ENCODE data around the gene CDKAL1.

The CDKAL1 gene

DNA sequence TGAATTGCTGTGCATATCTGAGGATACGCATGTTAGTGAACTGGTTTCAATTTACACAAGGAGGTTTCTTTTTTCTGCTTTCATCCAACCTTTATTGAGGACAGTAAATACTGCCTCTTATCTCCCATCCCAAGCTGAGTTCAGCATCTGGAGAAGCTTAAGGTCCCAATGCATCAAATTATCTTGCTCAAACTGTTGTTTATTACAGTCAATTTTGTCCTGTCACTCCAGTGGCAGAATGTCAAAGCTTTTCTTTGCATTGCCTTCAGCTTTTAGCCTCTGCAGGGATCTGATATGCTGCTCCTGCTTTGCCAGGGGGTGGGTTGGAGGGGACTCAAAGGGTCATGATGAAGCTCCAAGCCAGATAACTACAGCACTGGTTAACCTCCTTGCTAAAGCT is 623.9 kb downstream of the CDKAL1 start:
- DNase-seq: no peak

DNA sequence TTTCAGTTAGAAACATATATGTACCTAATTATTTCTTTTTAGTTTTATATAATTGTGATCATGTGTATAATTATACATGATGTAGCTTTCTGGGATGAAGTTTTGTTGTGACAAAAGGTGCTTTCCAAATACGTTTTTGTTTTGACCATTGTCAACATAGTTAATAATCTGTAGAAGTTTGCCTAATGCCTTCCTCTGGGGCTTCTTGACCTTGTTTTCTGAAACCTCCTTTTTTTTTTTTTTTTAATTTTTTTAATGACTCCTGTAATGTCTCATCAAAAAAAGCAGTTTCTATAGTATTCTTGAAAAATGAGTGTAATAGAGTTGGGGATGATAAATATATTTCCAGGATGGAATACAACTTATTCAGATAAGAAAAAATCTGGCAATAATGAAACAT is 624.6 kb downstream of the CDKAL1 start:
- DNase-seq: no peak

DNA sequence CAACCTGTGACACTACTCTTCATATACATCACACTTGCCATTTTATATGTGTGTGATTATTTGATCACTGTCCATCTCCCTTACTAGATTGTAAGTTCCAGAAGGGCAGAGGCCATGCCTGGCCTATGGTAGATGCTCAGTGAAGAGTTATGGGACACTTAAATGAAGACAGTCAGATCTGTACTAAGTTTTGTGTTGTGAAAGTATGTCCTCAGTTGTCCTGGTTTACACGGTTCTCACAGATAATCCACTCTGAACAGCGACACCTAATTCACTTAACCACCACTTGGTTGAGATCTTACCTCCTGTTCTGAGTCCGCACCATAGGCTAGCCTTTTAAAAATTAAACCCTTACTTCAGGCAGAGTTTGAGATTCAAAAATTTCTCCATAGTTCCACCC is 625.2 kb downstream of the CDKAL1 start:
- DNase-seq: no peak

DNA sequence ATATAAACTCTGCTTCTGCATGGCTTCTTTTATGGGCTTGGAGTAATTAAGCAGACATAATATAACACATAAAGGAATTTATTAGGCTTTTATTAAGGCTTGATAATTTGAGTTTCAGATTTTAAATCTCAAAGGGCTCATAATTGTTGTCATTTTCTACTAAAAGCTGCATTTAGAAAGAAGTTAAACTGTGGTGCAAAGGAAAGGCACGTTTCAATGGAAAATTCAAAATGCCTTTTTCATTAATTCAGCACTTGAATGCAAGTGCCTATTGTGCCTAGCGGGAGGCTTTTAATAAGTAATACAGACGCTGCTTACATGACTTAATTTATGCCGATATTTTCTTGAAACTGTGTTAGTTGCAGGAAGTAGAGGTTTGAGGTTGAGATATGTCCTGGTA is 627.5 kb downstream of the CDKAL1 start:
- no peak for DNase-seq

DNA sequence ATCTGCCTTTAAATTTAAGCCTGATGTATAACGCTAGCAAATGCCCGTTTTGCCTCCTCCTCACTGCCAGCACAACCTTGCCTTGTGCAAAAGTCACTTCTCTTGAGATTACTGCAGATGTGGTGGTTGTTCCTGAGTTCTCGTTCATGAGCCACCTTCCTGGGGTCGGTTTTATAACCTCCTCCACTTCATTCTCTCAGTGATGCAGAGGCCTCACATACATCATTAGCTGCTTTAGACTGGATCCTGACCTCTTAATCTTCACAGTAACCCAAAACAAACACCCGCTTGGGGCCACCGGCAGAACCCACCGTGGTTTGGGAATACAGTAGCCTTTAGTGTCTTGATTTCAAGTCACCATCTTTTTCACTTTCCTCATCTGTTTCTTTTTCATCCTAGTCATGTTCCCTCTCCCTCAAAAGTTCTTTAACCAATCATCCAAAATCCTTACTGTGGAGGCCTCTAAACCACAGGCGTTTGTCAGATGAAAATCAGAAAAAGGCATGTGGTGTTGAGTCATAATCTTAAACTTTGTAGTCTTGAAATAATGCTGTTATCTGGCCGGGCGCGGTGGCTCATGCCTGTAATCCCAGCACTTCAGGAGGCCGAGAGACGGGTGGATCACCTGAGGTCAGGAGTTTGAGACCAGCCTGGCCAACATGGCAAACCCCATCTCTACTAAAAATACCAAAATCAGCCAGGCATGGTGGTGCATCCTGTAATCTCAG is 629.0 kb downstream of the CDKAL1 start:
- DNase-seq: no peak

DNA sequence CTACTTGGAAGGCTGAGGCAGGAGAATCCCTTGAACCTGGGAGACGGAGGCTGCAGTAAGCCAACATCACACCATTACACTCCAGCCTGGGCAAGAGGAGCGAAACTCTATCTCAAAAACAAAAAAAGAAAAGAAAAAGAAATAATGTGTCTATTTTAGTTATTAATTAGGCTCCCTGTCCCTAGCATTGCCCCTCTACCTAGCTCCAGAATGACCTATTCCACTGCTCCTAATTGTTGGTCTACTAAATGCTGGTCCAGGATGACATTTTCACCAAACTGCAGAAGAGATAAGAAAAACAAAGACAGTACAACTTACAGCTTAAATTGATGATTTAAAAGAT is 629.6 kb downstream of the CDKAL1 start:
- DNase-seq: no peak

DNA sequence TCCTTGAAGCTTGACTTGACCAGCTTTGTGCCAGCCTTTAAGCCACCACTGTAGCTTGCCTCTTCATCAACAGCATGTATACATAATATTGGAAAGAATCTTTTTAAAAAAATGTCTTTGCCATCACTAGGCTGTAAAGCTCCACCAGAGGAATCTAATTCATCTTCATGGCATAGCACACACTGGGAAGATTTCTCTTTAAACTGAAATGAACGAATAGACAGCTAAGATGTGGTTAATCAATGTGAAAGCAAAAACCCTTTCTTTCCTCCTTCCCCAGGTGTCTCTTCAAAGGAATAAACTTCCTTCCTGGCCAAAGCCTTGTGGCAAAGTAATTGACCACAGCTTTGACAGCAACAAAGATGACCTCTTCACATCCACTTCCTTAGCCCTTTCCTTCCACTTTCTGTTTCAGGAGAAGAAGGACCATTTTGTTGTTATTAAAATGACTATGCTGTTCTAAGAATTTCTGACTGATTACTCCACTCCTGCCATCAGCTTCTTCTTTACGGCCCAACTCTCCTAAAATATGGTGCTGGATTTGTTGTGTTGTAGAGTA is 630.6 kb downstream of the CDKAL1 start:
- no peak for DNase-seq

DNA sequence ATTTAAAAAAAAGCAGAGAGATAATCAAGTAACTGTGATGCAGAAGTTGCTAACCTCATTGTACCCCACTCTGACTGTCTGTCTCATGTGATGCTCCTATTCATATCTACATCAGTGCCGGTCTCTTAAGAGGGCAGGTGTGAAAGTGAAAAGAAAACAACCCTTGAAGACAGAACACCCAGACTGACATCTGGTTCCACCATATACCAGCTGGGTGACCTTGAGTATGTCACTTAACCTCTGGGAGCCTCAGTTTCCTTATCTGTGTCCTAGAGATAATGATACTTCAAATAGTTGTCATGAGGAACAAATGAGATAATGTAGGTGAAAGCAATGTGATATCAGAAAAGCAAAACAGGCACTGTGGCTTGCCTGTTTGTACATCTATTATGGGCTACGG is 632.5 kb downstream of the CDKAL1 start:
- DNase-seq: no peak

DNA sequence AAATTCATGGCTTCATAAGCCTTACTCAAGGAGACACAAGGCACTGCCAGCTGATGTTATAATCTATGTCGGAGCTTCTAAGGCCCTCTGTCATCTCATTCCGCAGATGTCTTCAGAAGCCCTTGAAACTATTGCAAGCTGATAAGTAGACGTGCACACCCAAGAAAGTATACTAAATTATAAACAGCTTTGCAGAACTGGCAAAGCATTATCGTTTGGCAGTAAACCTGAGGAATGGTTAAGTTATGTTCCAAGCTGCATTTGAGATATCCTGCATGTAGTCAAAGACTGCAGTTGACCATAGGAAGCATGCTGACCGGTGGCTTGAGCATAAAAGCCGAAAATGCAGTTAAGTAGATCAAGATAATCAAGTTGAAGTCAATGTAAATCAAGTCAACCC is 633.5 kb downstream of the CDKAL1 start:
- no peak for DNase-seq

DNA sequence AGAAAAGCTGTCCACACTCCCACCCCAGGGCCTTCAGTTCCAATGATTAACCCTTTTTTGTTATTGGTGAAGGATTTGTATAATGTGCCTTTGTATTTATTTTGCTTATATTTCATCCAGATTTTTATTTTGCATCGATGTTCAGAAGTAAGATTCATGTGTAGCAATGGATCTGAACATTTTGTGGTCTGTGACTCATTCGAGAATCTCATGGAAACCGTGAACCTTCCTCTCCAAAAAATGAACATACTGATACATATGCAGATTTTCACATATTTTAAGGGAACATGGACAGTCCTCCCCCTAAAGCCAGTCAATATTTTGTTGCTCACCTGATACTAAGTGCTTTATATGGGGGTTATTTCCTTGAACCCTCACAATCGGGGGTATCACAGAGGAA is 637.5 kb downstream of the CDKAL1 start:
- no peak for DNase-seq

DNA sequence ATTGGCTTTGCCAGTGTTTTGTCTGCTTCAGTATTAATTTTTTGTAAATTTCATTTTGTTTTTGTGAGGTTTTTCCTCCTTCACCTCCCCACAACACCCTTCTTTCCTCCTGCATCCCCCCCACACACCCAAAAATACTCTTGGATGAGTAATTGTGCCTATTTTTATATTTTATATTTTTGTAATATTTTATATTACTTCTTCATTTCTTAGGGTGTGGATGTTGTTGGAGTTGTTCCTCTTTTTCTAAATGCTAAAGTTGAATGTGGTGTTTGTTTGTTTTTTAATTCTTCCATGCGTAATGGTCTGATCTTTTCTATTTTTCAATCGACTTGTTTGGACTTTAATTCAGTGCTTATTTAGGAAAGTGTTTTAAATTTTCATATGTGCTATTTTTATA is 638.8 kb downstream of the CDKAL1 start:
- DNase-seq: no peak

DNA sequence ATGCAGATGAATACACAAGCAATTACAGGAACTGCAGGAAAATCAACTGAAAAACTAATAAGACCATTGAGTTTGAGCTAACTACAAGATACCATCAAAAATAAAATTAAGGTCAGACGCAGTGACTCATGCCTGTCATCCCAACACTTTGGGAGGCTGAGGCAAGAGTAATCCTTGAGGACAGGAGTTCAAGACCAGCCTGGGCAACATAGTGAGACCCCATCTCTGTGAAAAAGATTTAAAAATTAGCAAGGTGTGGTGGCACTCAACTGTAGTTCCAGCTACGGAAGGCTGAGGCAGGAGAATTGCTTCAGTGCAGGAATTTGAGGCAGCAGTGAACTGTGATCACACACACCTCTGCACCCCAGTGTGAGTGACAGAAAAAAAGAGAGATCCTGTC is 639.4 kb downstream of the CDKAL1 start:
- DNase-seq: no peak

DNA sequence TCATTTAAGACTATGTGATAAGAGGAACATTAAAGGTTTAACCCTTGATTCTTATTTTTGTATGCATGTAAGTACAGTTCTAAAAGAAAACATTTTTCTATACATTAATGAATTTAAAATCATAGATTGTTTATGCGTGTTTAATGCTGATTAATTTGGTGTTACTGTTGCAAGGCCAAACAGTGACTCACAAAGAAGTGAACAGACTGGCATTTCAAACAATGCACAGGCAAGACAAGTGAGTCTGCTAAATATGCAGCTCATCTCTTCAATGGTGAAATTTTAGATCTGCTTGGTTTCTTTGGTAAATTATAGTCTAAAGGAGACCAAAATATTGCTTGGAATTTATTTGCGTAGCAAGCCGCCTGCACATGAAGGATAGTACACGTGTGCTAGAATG is 641.9 kb downstream of the CDKAL1 start:
- no peak for DNase-seq

DNA sequence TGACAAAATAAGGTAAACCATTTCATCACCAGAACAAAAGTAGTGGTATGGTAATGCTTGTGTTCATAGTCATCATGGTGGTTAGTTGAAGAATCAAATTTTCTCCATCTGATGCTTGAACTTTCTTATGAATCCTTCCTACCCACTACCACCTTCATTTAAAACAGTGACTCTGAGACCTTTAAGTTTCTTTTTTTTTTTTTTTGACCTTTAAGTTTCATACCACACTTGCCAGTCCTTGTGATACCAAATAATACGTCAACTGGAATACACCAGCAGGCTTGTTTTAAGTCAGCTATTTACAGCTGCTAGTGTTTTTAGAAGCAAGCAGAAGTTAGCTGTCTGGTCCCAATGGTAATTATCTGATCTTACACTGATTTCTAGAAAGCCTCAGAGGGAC is 645.9 kb downstream of the CDKAL1 start:
- DNase-seq: no peak

DNA sequence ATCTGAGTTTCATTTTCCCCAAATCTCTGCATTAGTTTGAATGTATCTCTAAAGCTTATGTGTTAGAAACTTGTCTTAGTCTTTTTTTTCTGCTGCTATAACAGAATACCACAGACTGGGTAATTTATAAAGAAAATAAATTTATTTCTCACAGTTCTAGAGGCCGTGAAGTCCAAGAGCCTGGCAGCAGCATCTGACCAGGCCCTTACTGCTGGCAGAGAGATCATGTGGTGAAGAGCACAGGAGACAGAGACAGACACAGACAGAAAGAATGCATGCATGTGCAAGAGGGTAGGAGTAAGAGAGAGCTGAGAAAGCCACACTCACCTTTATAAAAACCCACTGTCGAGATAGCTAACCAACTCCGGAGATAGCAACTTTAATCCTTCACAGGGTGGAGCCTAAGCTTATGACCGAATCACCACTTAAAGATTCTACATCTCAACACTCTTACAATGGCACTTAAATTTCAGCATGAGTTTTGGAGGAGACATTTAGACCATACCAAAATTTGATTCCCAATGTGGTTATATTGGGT is 646.6 kb downstream of the CDKAL1 start:
- no peak for DNase-seq

DNA sequence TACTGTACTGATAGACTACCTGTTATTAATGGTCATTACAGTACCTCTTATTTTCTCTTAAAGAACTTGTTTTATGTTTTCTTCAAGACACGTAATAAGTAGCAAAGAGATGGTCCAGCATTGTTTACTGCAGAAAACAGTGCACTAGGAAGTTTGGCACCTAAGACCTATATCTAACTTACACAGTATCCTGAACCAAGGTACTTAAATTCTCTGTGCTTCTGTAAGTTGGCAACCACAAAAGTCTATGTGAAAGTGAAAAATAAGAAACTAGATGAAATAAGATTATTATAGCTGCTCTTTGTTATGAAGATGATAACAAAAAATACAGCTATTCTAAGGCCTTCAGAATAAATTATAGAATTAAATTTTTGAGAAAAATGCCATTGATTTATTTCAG is 647.6 kb downstream of the CDKAL1 start:
- no peak for DNase-seq

DNA sequence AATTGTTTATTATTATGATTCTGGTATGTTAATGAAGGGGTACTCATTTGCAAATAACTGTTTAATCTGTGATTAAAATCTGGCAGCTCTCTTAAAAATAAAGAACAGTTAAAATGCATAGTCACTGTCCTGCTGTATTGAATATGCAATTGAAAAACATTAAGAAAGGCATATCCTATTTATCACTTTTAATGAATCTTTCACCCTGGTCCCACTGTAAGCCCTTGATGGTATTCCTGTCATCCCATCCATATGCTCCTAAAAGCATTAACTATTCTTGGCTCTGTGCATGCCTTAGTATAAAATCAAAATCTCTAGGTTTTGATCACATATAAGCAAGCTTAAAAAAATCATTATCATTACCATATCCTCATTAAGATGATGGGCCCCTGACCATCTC is 648.3 kb downstream of the CDKAL1 start:
- no peak for DNase-seq

DNA sequence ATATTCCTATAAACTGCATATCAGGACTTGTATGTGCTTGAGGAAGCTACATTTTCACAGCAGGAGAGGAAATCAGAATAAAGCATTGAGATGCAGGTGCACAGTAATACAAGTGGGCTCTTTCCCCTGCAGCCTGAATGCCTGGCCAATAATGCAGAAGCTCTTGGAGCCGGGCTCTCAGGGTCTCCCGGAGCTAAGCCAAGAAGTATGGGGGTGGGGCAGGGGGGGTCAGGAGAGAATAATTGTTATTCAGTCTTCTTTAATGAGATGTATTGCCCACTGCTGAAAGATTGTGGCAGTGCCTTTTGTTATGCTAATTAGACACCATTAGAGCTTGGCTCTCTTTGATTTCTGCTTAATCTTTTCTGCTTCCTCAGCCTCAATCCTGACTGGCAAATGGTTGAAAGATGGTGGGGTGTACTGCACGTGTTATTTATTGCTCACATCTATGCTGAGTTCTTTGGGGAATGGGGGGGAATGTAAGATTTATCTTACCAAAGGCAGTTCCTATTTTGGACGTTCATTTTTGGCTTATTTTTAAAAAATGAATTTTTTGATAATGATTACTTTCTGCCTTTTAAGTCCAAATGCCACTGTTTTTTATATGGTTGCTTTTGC is 651.7 kb downstream of the CDKAL1 start:
- DNase-seq: no peak

DNA sequence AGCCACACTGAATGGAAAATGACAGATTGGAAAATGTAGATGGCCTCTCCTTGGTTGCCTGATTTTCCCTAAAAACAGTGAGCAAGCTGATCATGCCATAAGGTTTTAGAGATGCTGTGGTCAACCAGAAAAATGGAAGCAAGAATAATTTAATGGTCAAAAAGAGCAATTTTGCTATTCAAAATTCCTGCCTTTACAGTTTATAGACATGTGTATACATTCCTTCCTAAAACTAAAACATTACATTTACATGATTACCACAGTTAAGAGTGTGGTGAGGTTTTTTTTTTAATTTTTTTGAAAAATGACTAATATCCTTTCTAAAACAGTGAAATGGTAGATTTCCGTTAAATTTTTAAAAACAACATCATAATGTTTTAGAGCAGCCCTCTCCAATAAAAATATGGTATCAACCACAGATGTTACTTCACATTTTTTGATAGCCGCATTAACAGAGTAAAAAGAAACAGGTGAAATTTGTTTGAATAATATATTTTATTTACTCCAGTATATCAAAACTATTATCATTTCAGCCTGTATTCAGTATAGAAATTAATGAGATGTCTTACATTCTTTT is 652.3 kb downstream of the CDKAL1 start:
- DNase-seq: no peak

DNA sequence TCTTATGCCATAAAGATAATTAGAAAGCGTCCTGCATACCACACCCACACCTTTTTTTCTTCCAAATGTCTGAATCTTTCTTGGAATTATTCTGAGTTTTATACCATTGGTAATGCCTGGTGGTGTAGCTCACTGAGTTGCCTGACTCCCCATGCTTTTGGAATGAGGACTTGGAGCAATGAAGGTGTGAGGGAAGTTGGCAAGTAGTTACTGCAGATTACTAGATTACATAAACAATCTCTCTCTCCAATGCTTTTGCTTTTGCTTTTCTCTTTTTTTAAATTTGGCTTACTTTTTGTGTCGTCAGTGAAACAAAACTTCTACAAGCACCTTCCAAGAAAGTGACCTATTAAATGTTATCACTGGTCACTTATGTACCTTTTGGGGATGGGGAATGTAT is 653.2 kb downstream of the CDKAL1 start:
- DNase-seq: no peak

DNA sequence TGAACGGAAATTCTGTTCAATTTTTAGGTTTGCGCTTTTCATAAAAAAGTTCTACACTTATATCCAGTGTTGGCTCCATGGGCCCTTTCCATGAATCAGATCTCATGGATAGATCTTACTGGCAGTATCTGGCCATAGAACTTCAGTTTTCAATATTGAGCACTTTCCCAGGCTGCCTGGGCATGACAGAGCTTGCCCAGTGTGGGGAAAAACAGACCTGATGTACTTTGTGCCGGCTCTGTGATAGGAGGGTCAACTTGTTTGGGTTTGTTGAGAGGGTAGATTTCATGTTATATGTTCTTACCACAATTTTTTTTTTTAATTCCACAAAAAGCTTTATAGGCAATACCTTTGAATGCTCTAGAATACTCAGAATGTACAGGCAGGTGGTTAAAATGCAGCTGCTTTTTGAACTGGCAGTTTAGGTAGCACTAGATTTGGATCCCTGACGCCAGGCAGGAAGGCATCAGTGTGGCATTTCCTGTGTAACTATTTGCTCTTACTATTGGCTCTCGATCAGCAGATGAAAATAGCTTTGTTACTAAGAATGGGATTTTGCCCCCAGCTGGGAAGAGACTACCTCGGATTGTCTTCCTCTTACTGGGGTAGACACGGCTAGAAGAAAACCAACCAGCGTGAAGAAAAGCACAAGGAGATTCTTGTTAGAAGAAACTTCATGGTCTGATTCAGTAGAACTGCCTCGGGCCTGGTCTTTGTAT is 654.4 kb downstream of the CDKAL1 start:
- DNase-seq: no peak

DNA sequence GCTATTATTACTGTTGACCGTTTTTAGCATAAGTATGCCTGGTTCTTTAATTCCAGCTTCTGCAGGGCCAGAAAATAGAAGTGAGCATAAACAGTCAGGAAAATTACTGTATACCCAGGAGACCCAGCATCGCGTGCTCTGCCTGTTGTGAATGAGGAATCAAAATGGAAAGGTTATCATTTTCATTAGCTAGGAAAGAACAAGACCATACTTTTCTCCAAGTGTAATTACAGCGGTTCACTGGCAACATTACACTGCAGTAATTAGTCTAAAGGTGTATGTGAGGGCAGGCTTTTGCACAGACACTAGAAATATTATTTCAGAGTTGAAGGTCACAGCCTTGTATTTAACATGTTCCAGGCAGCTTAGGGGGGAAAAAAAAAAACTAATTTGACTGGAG is 655.5 kb downstream of the CDKAL1 start:
- no peak for DNase-seq

DNA sequence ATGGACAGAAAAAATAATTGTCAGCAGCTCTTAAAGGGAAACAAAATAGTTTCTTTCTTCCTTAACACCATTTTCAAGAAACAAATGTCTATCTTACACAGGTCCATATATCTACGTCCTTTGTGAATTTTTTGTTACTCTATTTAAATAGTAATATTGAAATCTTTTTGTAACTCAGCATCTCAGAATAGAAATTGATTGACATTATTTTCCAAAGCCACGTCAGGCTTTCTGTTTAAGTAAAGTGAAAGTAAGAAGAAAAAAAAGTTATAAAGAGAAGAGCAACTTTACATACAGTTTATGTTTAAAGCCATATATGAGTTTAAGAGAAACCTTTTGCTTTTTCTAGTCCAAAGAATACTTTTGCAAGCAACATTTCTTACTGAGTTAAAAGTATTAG is 656.4 kb downstream of the CDKAL1 start:
- DNase-seq: no peak
